T-helper 9 cell (primary cell): ENCODE data around the gene LIM2.

ENCODE experiments used
- DNase-seq: peaks from one replicate; pipeline ENCODE4 v3.0.0-alpha.2; 2020

The LIM2 gene

GRCh38 chr19:51338563-51339312 is 49.0 kb downstream of the LIM2 start:
- DNase-seq = peak; percentile 83

- no peak for DNase-seq
Measured at GRCh38 chr19:51337861-51338562, 49.8 kb downstream of the LIM2 start.

- DNase-seq = no peak
Measured at GRCh38 chr19:51337141-51337860, 50.5 kb downstream of the LIM2 start.

- DNase-seq = no peak
Measured at GRCh38 chr19:51333836-51334460, 53.8 kb downstream of the LIM2 start.

DNA sequence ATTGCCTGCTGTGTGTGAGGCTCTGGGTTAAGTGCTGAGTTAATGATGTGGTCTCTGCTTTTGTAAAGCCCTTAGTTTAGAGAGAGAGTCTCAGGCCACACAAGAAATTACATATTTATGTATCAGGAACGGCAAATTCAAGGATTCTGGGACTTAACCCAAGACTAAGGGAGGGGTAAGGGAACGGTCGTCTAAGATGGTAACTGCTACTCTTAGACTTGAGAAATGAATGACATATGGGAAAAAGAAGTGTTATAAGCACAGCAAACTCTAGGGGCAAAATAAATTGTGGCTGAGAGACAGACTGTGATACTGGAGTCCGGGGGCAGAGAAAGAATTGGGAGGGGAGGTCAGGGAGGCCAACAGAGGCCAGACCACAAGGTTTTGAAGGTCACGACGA is 56.1 kb downstream of the LIM2 start:
- no peak for DNase-seq

DNA sequence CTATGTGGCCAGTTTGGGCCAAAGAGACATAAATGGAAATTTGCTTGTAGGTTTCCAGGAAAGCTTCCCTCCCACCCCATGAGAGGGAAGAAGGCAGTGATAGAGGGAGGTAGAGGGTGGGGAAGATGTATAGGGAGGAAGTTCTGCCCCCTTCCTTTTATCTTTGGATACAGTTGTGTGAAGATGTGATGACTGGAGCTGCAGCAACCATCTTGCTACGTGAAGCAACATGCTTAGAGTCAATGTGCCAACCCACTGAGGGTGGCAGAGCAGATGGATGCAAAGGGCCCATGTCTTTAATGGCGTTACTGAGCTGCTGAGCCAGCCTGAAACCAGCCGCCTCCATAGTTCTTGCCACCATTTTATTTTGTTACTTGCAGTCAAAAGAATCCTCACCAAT is 56.6 kb downstream of the LIM2 start:
- no peak for DNase-seq

DNA sequence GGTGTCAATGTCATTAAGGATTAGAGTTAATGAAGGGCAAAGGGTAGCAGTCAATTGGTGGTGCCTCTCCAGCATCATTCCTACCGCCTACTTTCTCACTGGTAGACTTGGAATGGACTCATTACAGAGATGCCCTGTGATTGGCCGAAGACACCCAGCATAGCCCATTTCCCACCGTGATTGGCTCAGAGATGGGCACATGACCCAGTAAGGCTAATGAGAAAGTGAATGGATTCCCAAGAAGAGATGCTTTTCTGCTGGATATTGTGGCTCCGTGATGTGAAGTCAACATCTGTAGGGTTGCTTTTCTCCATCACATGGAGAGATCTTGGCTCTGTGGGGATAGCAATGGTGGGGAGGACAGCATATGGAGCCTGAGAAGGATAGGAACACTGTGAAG is 57.4 kb downstream of the LIM2 start:
- DNase-seq = no peak
